Esophagus muscularis mucosa (tissue), 4 donors: ENCODE measurements around the gene TAPBPL.

Source experiments
- EP300 ChIP-seq: sonication (generic); formaldehyde crosslinking; IDR thresholded peaks from one replicate; pipeline ENCODE4 v1.6.1; 2017; ENCODE audit warnings: antibody characterized with exemption
- POLR2A ChIP-seq: fragments of 450-650 bp; IDR thresholded peaks from one replicate; pipeline ENCODE4 v1.6.1; 2017; ENCODE audit warnings: antibody characterized with exemption, moderate library complexity, mild to moderate bottlenecking, low read depth
- POLR2AphosphoS5 ChIP-seq, 2 donors: sonication (generic); formaldehyde crosslinking; IDR thresholded peaks; one replicate each; pipeline ENCODE4 v1.6.1; 2017; ENCODE audit warnings: antibody characterized with exemption in 2 of 2
- TF ChIP-seq, protein P1 (sequence below), 3 experiments: fragments of 200-600 bp in 2 of 3; fragments of 450-650 bp in 1 of 3; sonication (generic) in 2 of 3; IDR thresholded peaks; one replicate each; pipeline ENCODE4 v1.5.1; 2017 to 2019; ENCODE audit warnings: antibody characterized with exemption in 3 of 3, mild to moderate bottlenecking in 2 of 3, moderate library complexity in 1 of 3

DNA sequence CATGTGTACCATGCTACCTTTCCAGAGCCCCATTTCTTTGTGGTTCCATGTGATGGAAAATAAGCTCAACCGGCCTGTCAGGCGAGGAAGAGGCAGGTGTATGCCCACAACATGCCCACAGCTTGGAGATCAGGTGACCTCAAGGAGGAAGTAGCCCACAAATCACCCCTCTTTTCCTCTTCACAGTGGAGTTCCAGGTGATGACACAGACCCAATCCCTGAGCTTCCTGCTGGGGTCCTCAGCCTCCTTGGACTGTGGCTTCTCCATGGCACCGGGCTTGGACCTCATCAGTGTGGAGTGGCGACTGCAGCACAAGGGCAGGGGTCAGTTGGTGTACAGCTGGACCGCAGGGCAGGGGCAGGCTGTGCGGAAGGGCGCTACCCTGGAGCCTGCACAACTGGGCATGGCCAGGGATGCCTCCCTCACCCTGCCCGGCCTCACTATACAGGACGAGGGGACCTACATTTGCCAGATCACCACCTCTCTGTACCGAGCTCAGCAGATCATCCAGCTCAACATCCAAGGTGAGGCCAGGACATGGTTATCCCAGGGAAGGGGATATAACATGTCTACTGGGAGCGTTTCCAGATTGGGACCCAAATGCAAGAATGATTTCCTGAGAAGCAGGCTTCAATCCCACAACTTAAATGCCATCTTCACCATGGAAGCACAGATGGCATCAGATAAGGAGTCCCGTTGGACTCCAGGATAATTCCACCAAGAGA is 5.5 kb downstream of the TAPBPL start:
- TF ChIP-seq POLR2A (no peak), EP300 (no peak), POLR2AphosphoS5 (IDR thresholded peaks at IDR 0.05) (no peak)
- TF ChIP-seq, protein P1, sequence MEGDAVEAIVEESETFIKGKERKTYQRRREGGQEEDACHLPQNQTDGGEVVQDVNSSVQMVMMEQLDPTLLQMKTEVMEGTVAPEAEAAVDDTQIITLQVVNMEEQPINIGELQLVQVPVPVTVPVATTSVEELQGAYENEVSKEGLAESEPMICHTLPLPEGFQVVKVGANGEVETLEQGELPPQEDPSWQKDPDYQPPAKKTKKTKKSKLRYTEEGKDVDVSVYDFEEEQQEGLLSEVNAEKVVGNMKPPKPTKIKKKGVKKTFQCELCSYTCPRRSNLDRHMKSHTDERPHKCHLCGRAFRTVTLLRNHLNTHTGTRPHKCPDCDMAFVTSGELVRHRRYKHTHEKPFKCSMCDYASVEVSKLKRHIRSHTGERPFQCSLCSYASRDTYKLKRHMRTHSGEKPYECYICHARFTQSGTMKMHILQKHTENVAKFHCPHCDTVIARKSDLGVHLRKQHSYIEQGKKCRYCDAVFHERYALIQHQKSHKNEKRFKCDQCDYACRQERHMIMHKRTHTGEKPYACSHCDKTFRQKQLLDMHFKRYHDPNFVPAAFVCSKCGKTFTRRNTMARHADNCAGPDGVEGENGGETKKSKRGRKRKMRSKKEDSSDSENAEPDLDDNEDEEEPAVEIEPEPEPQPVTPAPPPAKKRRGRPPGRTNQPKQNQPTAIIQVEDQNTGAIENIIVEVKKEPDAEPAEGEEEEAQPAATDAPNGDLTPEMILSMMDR (IDR thresholded peaks at IDR 0.05): no peak
